Amniotic stem cell (primary cell): ENCODE results near the gene LRP2.

Source experiments
- DNase-seq: peaks from one replicate; lab custom pipeline; 2025; lab: John Stamatoyannopoulos, UW

The LRP2 gene

DNA sequence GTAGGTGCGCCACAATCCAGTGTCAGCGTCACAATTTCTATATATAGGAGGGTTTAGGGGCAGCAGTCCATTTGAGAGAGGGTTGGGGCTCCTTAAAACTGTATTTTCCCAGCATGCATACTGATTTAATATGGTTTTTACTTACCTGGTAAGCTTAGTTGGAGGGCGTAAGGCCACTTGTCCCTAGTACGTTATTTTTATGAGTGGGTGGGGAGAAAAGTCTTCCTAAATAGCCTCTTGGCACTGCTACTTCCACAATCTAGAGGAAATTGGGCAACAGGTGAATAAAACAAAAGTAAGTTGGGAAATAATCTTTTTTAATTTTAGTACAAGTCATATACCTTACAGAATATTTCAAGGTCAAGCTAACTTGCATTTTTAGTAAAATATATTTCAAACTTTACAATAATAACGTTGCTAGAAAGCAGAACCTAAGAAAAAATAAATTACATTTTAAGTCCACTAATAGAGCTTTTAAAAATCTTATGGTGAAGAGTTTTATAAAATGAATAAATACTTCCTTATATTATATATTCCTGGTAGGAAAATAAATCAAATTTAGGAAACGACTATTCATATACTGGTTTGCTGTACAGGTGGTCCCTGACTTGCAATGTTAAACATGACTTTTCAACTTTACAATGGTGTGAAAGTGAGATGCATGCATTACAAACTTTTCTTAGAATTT lies 272.1 kb downstream of the LRP2 start:
- no peak for DNase-seq

DNA sequence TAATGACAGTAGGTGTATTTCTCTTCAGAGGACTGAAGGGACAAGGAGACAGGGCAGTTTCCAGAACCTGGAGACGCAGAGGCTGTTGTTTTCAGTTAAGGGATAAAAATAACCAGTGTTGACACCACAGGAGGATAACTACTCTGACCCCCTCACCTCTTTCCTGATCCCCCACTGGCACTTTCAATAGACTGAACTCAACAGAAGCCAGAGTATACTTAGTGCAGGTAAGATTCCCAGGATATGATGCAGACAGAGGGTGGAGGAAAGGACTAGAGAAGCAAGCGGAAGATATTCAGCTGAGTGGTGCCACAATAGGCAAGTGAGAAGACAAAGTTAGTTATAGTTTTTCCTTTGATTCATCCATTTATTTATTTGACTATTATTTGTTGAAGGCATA lies 273.2 kb downstream of the LRP2 start:
- DNase-seq, result no peak

DNA sequence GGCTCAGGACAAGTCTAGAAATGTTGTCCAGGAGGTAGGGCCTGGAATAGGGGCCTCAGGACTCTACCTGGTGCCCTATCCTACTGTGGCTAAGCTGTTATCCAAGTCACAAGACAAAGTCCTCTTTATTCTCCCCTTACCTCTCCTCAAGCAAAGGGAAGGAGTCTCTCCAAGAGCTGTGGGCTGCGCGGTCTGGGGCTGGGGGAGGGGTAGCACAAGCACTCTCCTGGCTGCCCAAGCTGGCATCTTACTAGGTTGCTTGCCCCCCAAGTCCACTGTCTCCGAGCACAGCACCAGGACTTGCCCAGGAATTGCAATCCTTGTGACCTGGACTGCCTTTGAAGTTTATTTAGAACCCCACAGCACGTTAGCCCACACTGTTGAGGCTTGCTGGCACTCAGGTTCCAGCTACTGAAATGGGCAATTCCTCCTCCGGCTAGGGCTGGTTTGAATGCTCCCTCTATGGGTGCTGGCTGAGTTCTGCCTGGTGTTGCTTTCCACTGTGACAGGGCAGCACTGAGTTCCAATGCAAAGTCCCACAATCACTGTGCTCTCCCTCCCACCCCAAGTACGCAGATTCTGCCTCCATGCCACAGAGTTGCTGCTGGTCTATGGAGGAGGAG lies 274.5 kb downstream of the LRP2 start:
- DNase-seq, result no peak

DNA sequence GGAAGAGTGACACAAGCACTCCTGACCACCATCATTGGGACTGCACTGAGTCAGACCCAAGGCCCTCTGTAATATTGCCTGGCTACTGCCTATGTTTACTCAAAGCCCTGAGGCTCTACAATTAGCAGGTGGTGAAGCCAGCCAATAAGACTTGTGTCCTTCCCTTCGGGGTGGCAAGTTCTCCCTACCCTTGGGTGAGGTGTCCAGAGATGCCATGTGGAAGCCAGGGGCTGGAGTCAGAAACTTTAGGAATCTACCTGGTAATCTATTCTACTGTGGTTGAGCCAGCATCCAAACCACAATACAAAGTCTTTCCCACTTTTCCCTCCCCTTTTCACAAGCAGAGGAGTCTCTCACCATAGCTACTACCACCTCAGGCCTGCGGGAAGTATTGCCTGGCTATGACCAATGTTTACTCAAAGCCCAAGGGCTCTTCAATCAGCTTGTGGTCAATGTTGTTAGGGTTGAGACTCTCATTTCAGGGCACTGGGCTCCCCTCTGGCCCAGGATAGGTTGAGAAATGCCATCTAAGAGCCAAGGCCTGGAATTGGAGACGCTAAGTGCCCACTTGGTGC lies 275.4 kb downstream of the LRP2 start:
- no peak for DNase-seq

DNA sequence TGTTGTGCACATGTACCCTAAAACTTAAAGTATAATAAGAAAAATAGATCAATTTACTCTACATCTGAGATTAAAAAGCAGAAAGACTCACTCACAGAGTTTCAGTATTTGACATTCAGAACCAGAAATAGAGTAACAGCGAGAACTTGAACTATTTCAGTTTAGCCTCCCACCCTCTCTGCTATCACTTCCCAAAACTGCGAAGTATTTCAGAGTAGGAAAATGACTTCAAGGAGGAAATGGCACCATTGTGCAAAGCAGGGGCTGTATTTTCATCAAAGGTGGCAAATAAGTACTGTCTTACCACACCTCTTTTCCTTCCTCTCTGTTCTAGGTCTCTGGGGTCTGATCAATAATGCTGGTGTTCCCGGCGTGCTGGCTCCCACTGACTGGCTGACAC lies 279.3 kb downstream of the LRP2 start:
- no peak for DNase-seq

DNA sequence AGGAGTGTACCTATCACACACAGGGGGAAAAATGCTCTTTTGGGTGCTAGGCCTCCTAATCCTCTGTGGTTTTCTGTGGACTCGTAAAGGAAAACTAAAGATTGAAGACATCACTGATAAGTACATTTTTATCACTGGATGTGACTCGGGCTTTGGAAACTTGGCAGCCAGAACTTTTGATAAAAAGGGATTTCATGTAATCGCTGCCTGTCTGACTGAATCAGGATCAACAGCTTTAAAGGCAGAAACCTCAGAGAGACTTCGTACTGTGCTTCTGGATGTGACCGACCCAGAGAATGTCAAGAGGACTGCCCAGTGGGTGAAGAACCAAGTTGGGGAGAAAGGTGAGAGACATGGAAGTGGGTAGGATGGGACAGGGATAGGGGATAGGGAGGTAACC lies 280.8 kb downstream of the LRP2 start:
- DNase-seq, result no peak

DNA sequence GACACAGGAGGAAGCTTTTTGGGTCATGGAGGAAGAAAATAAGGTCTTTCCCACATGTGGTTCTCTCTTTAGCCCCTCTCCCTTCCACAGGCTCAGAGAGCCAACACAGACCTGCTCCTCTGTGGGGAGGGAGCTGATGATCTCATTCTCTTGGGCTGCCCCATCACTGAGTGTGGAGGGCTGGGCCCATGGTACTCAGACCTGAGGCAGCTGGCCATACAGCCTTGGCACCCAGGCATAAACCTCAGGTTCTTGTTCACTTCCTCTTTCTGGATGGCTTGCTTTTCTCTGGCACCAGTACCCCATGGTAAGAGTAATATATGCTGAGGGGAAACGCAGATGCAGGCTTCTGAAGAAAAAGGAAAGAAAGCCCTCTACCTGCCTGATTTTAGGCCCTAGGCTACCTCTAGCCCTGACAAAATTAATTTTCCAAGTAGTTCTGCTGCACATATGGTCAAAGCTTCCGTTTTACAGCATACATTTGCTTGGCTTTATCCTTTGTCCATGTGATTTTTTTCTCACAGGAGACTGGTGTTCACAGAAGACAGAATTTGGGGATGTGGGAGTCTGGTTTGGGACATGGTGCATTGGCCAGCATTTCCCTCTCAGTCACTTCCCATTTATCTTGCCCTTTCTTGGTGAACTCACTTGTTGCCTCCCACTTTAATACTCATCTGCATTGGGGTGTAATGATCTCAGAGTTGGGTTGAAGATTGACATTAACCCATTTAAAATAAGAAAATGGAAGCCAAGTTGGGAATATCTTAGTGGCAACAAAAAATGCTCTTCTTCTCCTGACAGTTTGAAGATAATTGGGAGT lies 281.9 kb downstream of the LRP2 start:
- no peak for DNase-seq

DNA sequence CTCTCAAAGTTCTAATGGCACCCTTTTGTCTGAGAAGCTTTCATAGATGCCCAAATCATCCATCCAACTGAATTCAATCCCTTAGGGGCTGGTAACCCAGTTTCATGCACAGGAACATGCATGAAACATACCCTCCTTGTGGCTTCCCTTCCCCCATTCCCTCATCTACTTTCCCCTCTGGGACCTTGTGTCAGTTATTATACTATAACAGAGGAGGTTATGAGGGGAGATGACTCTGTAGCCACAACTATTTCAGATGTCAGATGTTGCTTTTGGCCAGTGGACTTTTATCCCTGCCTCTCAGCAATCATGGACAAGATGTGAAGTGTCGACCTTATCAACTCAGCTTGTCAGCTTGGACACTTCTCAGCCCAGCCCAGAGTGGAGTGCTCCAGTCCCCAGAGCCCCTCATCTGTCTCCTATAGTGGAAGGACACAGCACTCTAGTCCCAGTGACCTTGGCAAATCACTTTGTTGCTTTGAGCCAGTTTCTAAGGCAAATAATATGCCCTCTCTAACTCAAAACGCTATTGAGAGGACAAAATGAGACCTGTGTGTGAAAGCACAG lies 284.6 kb downstream of the LRP2 start:
- DNase-seq, result no peak
